SK-N-SH (cell line): Measurements from ENCODE around the gene ARPC4.

Source experiments
- CTCF ChIP-seq: fragments of 200-600 bp; sonication (generic); IDR thresholded peaks from 2 replicates; pipeline ENCODE4 v1.6.1; 2017; ENCODE audit warnings: antibody characterized with exemption, mild to moderate bottlenecking, moderate library complexity
- EP300 ChIP-seq, 2 experiments: IDR thresholded peaks; 2 replicates each; pipeline versions ENCODE4 v1.4.0 to v1.6.1; 2012; ENCODE audit warnings: borderline replicate concordance in 1 of 2, low read depth in 1 of 2, low read length in 1 of 2
- NFIC ChIP-seq: IDR thresholded peaks from 2 replicates; pipeline ENCODE4 v1.4.0; 2012; ENCODE audit warnings: borderline replicate concordance
- RCOR1 ChIP-seq: fragments of 150-350 bp; IDR thresholded peaks from 2 replicates; pipeline ENCODE4 v1.6.1; 2017; ENCODE audit warnings: antibody characterized with exemption, low read length
- RXRA ChIP-seq: IDR thresholded peaks from 2 replicates; pipeline ENCODE4 v1.4.0; 2012; ENCODE audit warnings: low read depth, mild to moderate bottlenecking, borderline replicate concordance
- TAF1 ChIP-seq: IDR thresholded peaks from 2 replicates; pipeline ENCODE4 v1.6.1; 2012; ENCODE audit warnings: low read depth, mild to moderate bottlenecking, low read length, moderate library complexity, borderline replicate concordance
- YY1 ChIP-seq: IDR thresholded peaks from 2 replicates; pipeline ENCODE4 v1.4.0; 2012; ENCODE audit warnings: low read depth, mild to moderate bottlenecking
- ZBTB33 ChIP-seq: IDR thresholded peaks from 2 replicates; pipeline ENCODE4 v1.4.0; 2012; ENCODE audit warnings: low read depth, borderline replicate concordance
- TF ChIP-seq, protein P1 (sequence below): fragments of 150-350 bp; IDR thresholded peaks from 2 replicates; pipeline ENCODE4 v1.6.1; 2017; ENCODE audit warnings: antibody characterized with exemption, low read length, low read depth, borderline replicate concordance
- TF ChIP-seq, protein P2 (sequence below): IDR thresholded peaks from 2 replicates; pipeline ENCODE4 v1.4.0; 2012; ENCODE audit warnings: low read depth
- TF ChIP-seq, protein P3 (sequence below): IDR thresholded peaks from 2 replicates; pipeline ENCODE4; 2012

- no peak for TF ChIP-seq TAF1
- no peak for TF ChIP-seq RCOR1
- no peak for TF ChIP-seq EP300 (IDR thresholded peaks at IDR 0.05; ENCODE audit: borderline replicate concordance in 1 of 2, low read depth in 1 of 2, low read length in 1 of 2)
- TF ChIP-seq, protein P1, sequence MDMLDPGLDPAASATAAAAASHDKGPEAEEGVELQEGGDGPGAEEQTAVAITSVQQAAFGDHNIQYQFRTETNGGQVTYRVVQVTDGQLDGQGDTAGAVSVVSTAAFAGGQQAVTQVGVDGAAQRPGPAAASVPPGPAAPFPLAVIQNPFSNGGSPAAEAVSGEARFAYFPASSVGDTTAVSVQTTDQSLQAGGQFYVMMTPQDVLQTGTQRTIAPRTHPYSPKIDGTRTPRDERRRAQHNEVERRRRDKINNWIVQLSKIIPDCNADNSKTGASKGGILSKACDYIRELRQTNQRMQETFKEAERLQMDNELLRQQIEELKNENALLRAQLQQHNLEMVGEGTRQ: no peak
- no peak for TF ChIP-seq CTCF
- TF ChIP-seq, protein P2, sequence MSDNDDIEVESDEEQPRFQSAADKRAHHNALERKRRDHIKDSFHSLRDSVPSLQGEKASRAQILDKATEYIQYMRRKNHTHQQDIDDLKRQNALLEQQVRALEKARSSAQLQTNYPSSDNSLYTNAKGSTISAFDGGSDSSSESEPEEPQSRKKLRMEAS: no peak
- no peak for TF ChIP-seq YY1
- TF ChIP-seq, protein P3, sequence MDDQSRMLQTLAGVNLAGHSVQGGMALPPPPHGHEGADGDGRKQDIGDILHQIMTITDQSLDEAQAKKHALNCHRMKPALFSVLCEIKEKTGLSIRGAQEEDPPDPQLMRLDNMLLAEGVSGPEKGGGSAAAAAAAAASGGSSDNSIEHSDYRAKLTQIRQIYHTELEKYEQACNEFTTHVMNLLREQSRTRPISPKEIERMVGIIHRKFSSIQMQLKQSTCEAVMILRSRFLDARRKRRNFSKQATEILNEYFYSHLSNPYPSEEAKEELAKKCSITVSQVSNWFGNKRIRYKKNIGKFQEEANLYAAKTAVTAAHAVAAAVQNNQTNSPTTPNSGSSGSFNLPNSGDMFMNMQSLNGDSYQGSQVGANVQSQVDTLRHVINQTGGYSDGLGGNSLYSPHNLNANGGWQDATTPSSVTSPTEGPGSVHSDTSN: no peak
- no peak for TF ChIP-seq ZBTB33
- no peak for TF ChIP-seq RXRA
- TF ChIP-seq NFIC: no peak
These were observed 22.5 kb upstream of the ARPC4 start for GRCh38 chr3:9770276-9770812.
